HG03135 (cell line): Measurements from ENCODE around the gene EVA1B.

Experiments
- ATAC-seq: cut with Tn5 transposase; IDR thresholded peaks from one replicate; pipeline ENCODE4 v1.9.1; 2021; ENCODE audit warnings: mild to moderate bottlenecking, moderate library complexity; ENCODE audit not compliant: unreplicated experiment

Gene EVA1B

DNA sequence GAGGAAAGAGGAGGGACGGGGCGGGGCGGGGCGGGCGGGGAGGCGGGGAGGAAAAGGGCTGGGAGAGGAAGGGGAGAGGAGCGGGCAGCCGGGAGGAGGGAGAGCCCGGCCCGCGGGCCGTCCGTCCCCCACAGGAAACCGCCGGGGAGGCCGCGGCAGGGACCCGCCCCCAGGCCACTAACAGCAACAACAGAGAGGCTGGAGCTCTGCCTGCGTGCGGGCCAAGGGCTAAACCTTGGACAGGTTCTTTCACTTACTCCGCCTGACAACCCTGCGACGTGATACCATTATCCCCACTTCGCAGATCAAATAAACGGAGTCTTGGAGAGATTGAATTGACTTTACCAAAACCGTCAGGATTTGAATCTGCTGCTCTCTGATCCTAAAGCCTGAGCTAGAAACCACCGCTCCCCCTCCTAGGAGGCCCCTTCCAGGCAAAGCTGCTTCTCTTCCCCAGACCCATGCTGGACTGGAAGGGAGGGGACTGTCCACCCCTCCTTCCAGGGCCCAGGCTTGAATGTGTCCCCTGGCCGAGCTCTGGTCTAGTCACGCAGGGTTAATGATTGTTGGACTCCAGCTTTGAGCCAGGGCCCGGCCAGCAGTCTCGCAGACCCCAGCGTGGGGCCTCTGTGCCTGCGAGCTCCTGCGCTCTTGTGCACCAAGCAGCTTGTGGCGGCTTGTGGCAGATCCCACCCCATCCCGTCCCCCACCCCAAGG, at the start of gene EVA1B:
EVA1B (minus strand) TSS at position 10 of the 717 bp plus-strand sequence. CDS start 608 bp downstream, outside the sequence.
- no peak for ATAC-seq

GRCh38 chr1:36372617-36373016, 49.2 kb upstream of the EVA1B start:
- no peak for ATAC-seq

- ATAC-seq: peak; percentile 39
These were observed 45.8 kb upstream of the EVA1B start for GRCh38 chr1:36369061-36369861.

- no peak for ATAC-seq
These were observed 44.4 kb upstream of the EVA1B start for GRCh38 chr1:36367798-36368197.

- ATAC-seq: no peak
These were observed 43.6 kb upstream of the EVA1B start for GRCh38 chr1:36367066-36367465.

- ATAC-seq: no peak
These were observed 42.7 kb upstream of the EVA1B start for GRCh38 chr1:36366091-36366661.

DNA sequence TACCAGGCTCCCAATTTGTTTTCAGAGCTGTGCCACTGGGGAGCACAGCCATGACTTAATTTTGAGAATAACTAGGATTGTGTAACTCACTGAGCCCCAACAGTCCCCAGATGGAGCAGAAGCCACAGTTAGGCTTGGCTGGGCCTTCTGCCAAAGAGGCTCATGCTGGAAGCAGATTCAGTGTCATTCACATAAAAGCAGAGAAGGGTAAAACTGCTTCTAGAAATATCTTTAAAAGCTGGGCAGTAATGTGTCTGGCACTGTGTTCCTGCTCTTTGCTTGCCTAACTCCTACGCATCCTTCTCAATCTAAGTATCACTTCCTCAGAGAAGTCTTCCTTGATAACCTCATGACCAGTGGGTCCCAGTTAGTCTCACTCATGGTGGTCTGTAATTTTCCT, 41.9 kb upstream of the EVA1B start:
- no peak for ATAC-seq

- ATAC-seq: no peak
These were observed 36.6 kb upstream of the EVA1B start for GRCh38 chr1:36359911-36360550.

GRCh38 chr1:36359383-36359782, 35.9 kb upstream of the EVA1B start:
- no peak for ATAC-seq

DNA sequence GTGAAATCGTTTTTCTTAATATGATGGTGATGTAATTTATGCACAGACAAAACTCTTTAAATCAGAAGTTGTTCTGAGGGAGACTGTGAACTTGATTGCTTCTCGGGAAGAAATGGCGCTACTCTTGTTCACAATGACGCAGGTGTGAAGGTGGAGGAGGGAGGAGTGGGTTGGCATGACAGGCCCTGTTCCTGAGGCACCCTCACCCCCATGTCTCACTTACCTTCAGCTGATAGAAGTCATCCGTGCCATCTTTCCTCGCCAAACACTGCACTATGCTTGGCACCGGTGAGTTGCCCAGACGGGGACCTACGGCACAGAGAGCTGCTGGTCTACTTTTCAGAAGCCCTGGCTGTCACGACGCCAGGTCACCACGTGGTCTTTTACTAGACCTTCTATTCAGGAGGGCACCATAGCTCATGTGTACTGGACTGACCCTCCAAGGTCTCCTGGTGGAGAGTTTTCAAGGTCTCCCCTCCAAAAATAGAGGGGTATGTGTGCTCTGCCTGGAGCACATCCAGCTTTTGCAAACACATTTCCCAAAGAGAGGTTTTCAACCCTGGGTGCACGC, 35.2 kb upstream of the EVA1B start:
- ATAC-seq: no peak

GRCh38 chr1:36355811-36356210, 32.4 kb upstream of the EVA1B start:
- no peak for ATAC-seq

DNA sequence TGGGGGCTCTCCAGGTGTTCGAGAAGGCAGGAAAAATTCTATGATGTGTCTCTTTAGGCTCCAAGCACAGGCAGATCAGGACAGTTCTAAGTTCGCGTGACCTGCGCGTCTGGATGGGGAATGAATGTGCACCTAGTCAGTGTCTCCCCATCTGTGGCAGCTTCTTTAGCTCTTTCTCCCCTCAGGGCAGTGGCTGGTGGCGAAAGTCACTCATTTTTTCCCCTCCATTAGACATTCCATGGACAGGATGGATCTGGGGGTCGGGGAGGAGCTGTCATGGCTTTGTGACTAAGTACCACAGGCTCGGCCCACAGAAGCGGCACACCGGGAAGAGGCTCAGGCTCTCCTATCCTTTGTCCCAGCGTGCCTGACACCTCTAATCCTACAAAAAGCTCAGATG, 31.0 kb upstream of the EVA1B start:
- ATAC-seq: no peak

GRCh38 chr1:36352910-36353878, 29.7 kb upstream of the EVA1B start:
- ATAC-seq: no peak

DNA sequence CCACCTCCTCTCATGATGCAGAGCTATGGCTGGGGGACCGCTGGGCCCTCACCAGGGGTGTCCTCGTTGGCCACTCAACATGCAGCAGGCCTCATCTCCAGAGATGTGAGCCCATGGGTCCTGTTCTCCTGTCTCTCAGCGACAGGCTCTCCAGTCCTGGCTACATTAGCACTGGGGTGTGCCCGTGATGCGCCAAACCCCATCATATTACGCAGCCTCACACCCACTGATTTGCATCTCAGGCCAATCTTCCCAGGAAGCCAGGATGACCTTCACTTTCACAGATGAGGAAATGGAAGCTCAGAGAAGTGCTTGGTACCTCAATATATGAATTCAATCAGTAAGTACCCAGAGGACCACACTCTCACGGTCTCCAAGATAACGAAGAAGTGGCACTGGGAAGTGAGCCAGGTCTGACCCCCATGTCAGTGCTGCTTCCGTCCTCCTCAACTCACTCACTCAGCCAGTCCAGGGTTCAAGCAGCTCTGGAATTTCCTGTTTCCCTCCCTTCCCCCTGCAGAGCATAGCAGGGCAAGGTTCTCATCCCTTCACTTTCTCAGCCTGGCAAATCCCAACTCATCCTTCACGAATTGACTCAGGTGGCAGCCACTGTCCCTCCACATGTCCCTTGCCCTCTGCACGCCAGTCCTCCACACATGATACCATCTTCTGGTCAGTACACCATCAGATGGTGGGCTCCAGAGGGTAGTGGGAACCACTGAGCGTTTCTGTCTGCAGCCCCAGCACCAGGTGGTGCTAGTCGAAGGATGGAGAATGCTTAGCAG, 28.9 kb upstream of the EVA1B start:
- no peak for ATAC-seq

DNA sequence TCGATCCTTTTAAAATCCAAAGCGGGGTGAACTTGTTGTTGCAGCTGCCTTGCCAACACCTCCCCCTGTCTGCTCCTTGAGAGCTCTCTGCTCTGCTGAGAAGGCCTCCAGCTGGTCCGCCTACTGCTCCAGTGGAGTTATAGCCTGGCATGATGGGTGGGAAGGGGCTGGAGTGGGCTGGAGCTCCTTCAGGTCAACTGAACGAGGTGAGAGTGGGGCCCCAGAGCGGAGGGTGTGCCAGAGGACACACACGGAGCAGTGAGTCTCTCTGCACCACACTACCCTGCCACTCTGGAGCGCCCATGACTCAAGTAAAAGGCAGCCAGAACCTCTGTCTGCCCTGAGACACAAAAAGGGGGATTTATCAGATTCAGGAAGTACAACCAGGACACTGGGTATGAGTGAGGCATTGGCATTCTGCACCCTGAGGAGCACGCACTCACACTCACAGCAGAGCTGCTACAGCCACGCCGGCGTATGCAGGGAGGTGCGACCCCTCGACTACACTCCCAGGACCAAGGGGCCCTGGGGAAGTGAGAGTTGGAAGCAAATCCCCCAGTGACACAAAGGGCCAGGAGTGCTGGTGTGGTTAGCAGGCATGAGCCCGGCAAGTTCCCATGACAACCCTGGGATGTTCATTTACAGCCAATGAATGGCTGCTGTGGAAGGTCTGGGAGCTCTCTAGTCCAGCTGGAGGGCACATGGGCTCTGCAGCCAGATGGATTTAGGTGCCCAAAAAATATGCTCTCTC, 28.0 kb upstream of the EVA1B start:
- ATAC-seq: no peak

- no peak for ATAC-seq
These were observed 27.3 kb upstream of the EVA1B start for GRCh38 chr1:36350659-36351226.

GRCh38 chr1:36349839-36350238, 26.4 kb upstream of the EVA1B start:
- no peak for ATAC-seq

DNA sequence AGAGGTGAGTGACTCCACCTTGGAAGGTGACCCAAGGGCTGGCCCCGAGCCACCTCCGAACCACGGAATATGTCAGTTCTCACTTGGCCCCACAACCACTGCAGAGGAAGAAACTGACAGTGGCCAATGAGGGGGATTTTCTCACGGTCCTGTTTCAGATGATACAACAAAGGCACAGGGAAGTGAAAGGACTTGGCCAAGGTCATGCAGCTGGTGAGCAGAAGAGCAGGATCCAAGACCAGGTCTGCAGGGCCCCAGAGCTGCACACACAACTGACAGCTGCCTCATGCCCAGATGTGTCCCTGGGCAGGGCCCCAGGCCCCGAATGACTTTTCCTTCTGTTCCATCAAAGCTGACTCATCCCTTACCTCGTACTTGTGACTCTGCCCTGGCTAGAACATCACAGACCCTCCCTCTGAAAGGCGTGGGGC, 25.8 kb upstream of the EVA1B start:
- ATAC-seq: peak; percentile 63
